Uterus (tissue), 2 donors: ENCODE results near the gene WDTC1.

ENCODE experiments used
- POLR2A ChIP-seq, 2 donors: fragments of 450-650 bp; IDR thresholded peaks; one replicate each; pipeline ENCODE4 v1.6.1; 2016; ENCODE audit warnings: antibody characterized with exemption in 2 of 2, mild to moderate bottlenecking in 1 of 2, moderate library complexity in 1 of 2
- TF ChIP-seq, protein P1 (sequence below), 4 experiments: fragments of 200-600 bp in 2 of 4; fragments of 450-650 bp in 2 of 4; sonication (generic) in 2 of 4; IDR thresholded peaks; one replicate each; pipeline ENCODE4 v1.5.1; 2016 to 2019; ENCODE audit warnings: antibody characterized with exemption in 4 of 4, mild to moderate bottlenecking in 2 of 4, moderate library complexity in 1 of 4

DNA sequence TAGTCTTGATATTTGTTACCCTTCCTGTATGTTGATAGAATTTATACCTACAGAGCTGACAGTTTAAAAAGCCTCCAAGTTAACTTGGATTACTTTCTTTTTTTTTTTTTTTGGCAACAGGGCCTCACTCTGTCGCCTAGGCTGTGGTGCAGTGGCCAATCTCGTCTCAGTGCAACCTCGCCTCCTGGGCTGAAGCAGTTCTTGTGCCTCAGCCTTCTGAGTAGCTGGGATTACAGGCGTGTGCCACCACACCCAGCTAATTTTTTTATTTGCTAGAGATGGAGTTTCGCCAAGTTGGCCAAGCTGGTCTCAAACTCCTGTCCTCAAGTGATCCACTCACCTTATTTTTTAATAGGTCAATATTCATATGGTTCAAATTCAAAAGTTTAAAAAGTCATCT lies 32.7 kb downstream of the WDTC1 start:
- TF ChIP-seq, protein P1, sequence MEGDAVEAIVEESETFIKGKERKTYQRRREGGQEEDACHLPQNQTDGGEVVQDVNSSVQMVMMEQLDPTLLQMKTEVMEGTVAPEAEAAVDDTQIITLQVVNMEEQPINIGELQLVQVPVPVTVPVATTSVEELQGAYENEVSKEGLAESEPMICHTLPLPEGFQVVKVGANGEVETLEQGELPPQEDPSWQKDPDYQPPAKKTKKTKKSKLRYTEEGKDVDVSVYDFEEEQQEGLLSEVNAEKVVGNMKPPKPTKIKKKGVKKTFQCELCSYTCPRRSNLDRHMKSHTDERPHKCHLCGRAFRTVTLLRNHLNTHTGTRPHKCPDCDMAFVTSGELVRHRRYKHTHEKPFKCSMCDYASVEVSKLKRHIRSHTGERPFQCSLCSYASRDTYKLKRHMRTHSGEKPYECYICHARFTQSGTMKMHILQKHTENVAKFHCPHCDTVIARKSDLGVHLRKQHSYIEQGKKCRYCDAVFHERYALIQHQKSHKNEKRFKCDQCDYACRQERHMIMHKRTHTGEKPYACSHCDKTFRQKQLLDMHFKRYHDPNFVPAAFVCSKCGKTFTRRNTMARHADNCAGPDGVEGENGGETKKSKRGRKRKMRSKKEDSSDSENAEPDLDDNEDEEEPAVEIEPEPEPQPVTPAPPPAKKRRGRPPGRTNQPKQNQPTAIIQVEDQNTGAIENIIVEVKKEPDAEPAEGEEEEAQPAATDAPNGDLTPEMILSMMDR (IDR thresholded peaks at IDR 0.05): no peak
- no peak for TF ChIP-seq POLR2A (IDR thresholded peaks at IDR 0.05)
